H1 (cell line): ENCODE data around the gene TMEM181. TPM values are rescaled to one million over a fixed set of nuclear protein-coding genes. Genes with fewer than 3 reads are reported as not detected.

Experiments
- CTCF ChIA-PET: fragments of 300-600 bp; sonication (Branson Sonifier 250); formaldehyde crosslinking; loops from one replicate; lab custom pipeline; 2021; ENCODE audit not compliant: partially characterized antibody; lab: Charles Lee
- POLR2A ChIA-PET: fragments of 300-600 bp; sonication (Branson Sonifier 250); formaldehyde crosslinking; loops from one replicate; lab custom pipeline; 2021; ENCODE audit warnings: inconsistent platforms; ENCODE audit not compliant: partially characterized antibody; lab: Charles Lee
- DNase-seq, 2 experiments: peaks; one replicate each; pipeline versions ENCODE4 v3.0.0 to v3.0.0-alpha.2; 2010 to 2022; ENCODE audit warnings: low spot score in 2 of 2, low read depth in 1 of 2, mixed read lengths in 1 of 2
- FAIRE-seq: peaks from 2 replicates; lab custom pipeline; 2011; peaks lifted over from hg19 to GRCh38; lab: Jason Lieb, UNC
- H2AFZ ChIP-seq: 2 replicates; pipeline ENCODE4 v1.8.1; 2012; ENCODE audit warnings: low read length, inconsistent platforms
- H2AK5ac ChIP-seq: 2 replicates; pipeline ENCODE4 v1.6.1; 2013; ENCODE audit warnings: low read depth, low read length
- H2BK120ac ChIP-seq: replicated peaks from 2 replicates; pipeline ENCODE3; 2013; ENCODE audit warnings: low read depth, low read length, inconsistent platforms
- H2BK12ac ChIP-seq: 2 replicates; pipeline ENCODE4 v1.6.1; 2013; ENCODE audit warnings: low read depth, low read length
- H2BK15ac ChIP-seq: 2 replicates; pipeline ENCODE4 v1.6.1; 2013; ENCODE audit warnings: low read length
- H2BK20ac ChIP-seq: 2 replicates; pipeline ENCODE4 v1.6.1; 2013; ENCODE audit warnings: low read length
- H2BK5ac ChIP-seq: 2 replicates; pipeline ENCODE4 v1.6.1; 2013; ENCODE audit warnings: low read depth, low read length
- H3K14ac ChIP-seq: 2 replicates; pipeline ENCODE4 v1.6.1; 2013; ENCODE audit warnings: inconsistent platforms; ENCODE audit not compliant: insufficient read length
- H3K18ac ChIP-seq: 2 replicates; pipeline ENCODE4 v1.6.1; 2013; ENCODE audit warnings: low read length; ENCODE audit errors: extremely low read depth
- H3K23ac ChIP-seq: 2 replicates; pipeline ENCODE4 v1.6.1; 2013; ENCODE audit warnings: inconsistent platforms; ENCODE audit not compliant: insufficient read length
- H3K23me2 ChIP-seq: 2 replicates; pipeline ENCODE4 v1.6.1; 2013; ENCODE audit warnings: low read depth, low read length
- H3K27ac ChIP-seq: 2 replicates; pipeline ENCODE4 v1.6.1; 2011; ENCODE audit warnings: low read depth, low read length, inconsistent platforms
- H3K27me3 ChIP-seq, 4 experiments: replicated peaks in 1 of 4; 1 replicate in 1 of 4; 2 replicates in 3 of 4; pipeline versions ENCODE4 v1.6.1 to v1.8.1; 2011 to 2013; ENCODE audit warnings: low read length in 3 of 4, mild to moderate bottlenecking in 3 of 4, inconsistent platforms in 2 of 4, mixed read lengths in 2 of 4, moderate library complexity in 1 of 4; ENCODE audit not compliant: control insufficient read depth in 3 of 4, insufficient read depth in 3 of 4; ENCODE audit errors: extremely low read depth in 1 of 4
- H3K36me3 ChIP-seq, 4 experiments: 2 replicates each; pipeline versions ENCODE4 v1.6.1 to v1.8.1; 2011 to 2013; ENCODE audit warnings: mild to moderate bottlenecking in 4 of 4, low read length in 3 of 4, moderate library complexity in 2 of 4, control low read depth in 1 of 4, inconsistent platforms in 1 of 4; ENCODE audit not compliant: insufficient read depth in 4 of 4, control insufficient read depth in 2 of 4
- H3K4ac ChIP-seq: replicated peaks from 2 replicates; pipeline ENCODE3; 2013; ENCODE audit warnings: low read length, low read depth, mixed read lengths, inconsistent platforms; ENCODE audit not compliant: insufficient read length
- H3K4me1 ChIP-seq, 4 experiments: replicated peaks in 1 of 4; 1 replicate in 1 of 4; 2 replicates in 3 of 4; pipeline versions ENCODE4 v1.6.1 to v1.8.1; 2011 to 2013; ENCODE audit warnings: low read length in 3 of 4, inconsistent platforms in 2 of 4, mixed read lengths in 1 of 4; ENCODE audit not compliant: insufficient read depth in 4 of 4, control insufficient read depth in 3 of 4
- H3K4me2 ChIP-seq, 2 experiments: 2 replicates each; pipeline versions ENCODE4 v1.6.1 to v1.8.1; 2011 to 2013; ENCODE audit warnings: low read depth in 2 of 2, low read length in 2 of 2, control low read depth in 1 of 2, inconsistent platforms in 1 of 2, mild to moderate bottlenecking in 1 of 2; ENCODE audit not compliant: insufficient read depth in 1 of 2
- H3K4me3 ChIP-seq, 4 experiments: fragments of 200-600, 300-600 bp in 1 of 4; sonication (generic), shearing (Covaris generic), sonication (Bioruptor Twin) in 1 of 4; 2 replicates each; pipeline versions ENCODE4 v1.5.1 to v1.8.1; 2011 to 2016; ENCODE audit warnings: low read length in 4 of 4, low read depth in 3 of 4, control low read depth in 2 of 4, inconsistent platforms in 2 of 4, mild to moderate bottlenecking in 2 of 4, mixed read lengths in 1 of 4, moderate library complexity in 1 of 4; ENCODE audit not compliant: insufficient read depth in 2 of 4; ENCODE audit errors: extremely low read depth in 1 of 4
- H3K56ac ChIP-seq: replicated peaks from 2 replicates; pipeline ENCODE3; 2013; ENCODE audit warnings: low read depth, mild to moderate bottlenecking, mixed read lengths, low read length, inconsistent platforms; ENCODE audit not compliant: insufficient read length
- H3K79me1 ChIP-seq: 2 replicates; pipeline ENCODE4 v1.6.1; 2013; ENCODE audit warnings: low read depth, low read length, control low read depth
- H3K79me2 ChIP-seq, 2 experiments: 2 replicates each; pipeline versions ENCODE4 v1.6.1 to v1.8.1; 2012 to 2013; ENCODE audit warnings: low read length in 2 of 2, mild to moderate bottlenecking in 2 of 2, inconsistent platforms in 1 of 2; ENCODE audit not compliant: insufficient read depth in 2 of 2, control insufficient read depth in 1 of 2
- H3K9ac ChIP-seq, 4 experiments: replicated peaks in 1 of 4; 1 replicate in 1 of 4; 2 replicates in 3 of 4; pipeline versions ENCODE4 v1.6.1 to v1.8.1; 2011 to 2013; ENCODE audit warnings: low read depth in 3 of 4, low read length in 3 of 4, control low read depth in 2 of 4, mild to moderate bottlenecking in 2 of 4, moderate library complexity in 2 of 4, inconsistent platforms in 1 of 4; ENCODE audit errors: extremely low read depth in 1 of 4
- H3K9me3 ChIP-seq, 2 experiments: 2 replicates each; pipeline versions ENCODE4 v1.6.1 to v1.8.1; 2012 to 2013; ENCODE audit warnings: mild to moderate bottlenecking in 2 of 2, moderate library complexity in 2 of 2, control low read depth in 1 of 2, inconsistent platforms in 1 of 2, low read depth in 1 of 2, low read length in 1 of 2, mixed read lengths in 1 of 2; ENCODE audit not compliant: insufficient read depth in 2 of 2
- H4K20me1 ChIP-seq, 2 experiments: replicated peaks in 1 of 2; 2 replicates each; pipeline versions ENCODE3 to v1.8.1; 2011 to 2013; ENCODE audit warnings: inconsistent platforms in 2 of 2, low read length in 2 of 2, mild to moderate bottlenecking in 1 of 2; ENCODE audit not compliant: insufficient read depth in 2 of 2, control insufficient read depth in 1 of 2
- H4K5ac ChIP-seq: 2 replicates; pipeline ENCODE4 v1.6.1; 2013; ENCODE audit warnings: low read length, low read depth, mixed read lengths, inconsistent platforms; ENCODE audit not compliant: insufficient read length
- H4K8ac ChIP-seq: 2 replicates; pipeline ENCODE4 v1.8.0; 2013; ENCODE audit warnings: mild to moderate bottlenecking, moderate library complexity, low read length, inconsistent platforms; ENCODE audit not compliant: insufficient read depth; ENCODE audit errors: extremely low read depth
- H4K91ac ChIP-seq: replicated peaks from 2 replicates; pipeline ENCODE3; 2013; ENCODE audit warnings: low read length, mixed read lengths, inconsistent platforms; ENCODE audit not compliant: insufficient read length
- BACH1 ChIP-seq: IDR thresholded peaks from 2 replicates; pipeline ENCODE4 v1.6.1; 2012; ENCODE audit warnings: low read length, improper control_type of control experiment
- EP300 ChIP-seq, 2 experiments: IDR thresholded peaks; 1 replicate in 1 of 2; 2 replicates in 1 of 2; pipeline ENCODE4 v1.6.1; 2011 to 2012; ENCODE audit warnings: low read depth in 2 of 2, low read length in 2 of 2, mild to moderate bottlenecking in 2 of 2, borderline replicate concordance in 1 of 2, inconsistent platforms in 1 of 2, moderate library complexity in 1 of 2
- HDAC2 ChIP-seq, 2 experiments: fragments of 300-600 bp in 1 of 2; sonication (generic) in 1 of 2; IDR thresholded peaks; 2 replicates each; pipeline ENCODE4 v1.6.1; 2011 to 2012; ENCODE audit warnings: low read depth in 2 of 2, low read length in 2 of 2, mild to moderate bottlenecking in 2 of 2, moderate library complexity in 2 of 2, borderline replicate concordance in 1 of 2, inconsistent platforms in 1 of 2
- JUN ChIP-seq: IDR thresholded peaks from 2 replicates; pipeline ENCODE4 v1.6.1; 2011; ENCODE audit warnings: low read depth, mild to moderate bottlenecking, improper control_type of control experiment, low read length
- KDM1A ChIP-seq: fragments of 200-600, 300-600 bp; sonication (generic); IDR thresholded peaks from 2 replicates; pipeline ENCODE4 v1.7.1; 2016; ENCODE audit warnings: mild to moderate bottlenecking, low read length, borderline replicate concordance
- POLR2A ChIP-seq, 2 experiments: IDR thresholded peaks; 1 replicate in 1 of 2; 2 replicates in 1 of 2; pipeline ENCODE4 v1.6.1; 2011; ENCODE audit warnings: low read depth in 2 of 2, low read length in 2 of 2, mild to moderate bottlenecking in 2 of 2; ENCODE audit errors: control extremely low read depth in 1 of 2
- RBBP5 ChIP-seq: IDR thresholded peaks from 2 replicates; pipeline ENCODE4 v1.7.1; 2012; ENCODE audit warnings: low read depth, mild to moderate bottlenecking, inconsistent platforms, low read length, moderate library complexity, borderline replicate concordance
- RFX5 ChIP-seq: IDR thresholded peaks from 2 replicates; pipeline ENCODE4 v1.6.1; 2011; ENCODE audit warnings: low read depth, low read length, improper control_type of control experiment, borderline replicate concordance
- SUZ12 ChIP-seq: fragments of 200-600 bp; sonication (generic); IDR thresholded peaks from 2 replicates; pipeline ENCODE4 v1.6.1; 2012; ENCODE audit warnings: mild to moderate bottlenecking, inconsistent platforms, low read length, moderate library complexity, mixed read lengths
- USF2 ChIP-seq: IDR thresholded peaks from 2 replicates; pipeline ENCODE4 v1.6.1; 2011; ENCODE audit warnings: low read length, improper control_type of control experiment
- YY1 ChIP-seq: IDR thresholded peaks from 2 replicates; pipeline ENCODE4 v1.6.1; 2011; ENCODE audit warnings: low read depth, mild to moderate bottlenecking, low read length
- WGBS, 2 experiments: shearing (Covaris generic) in 1 of 2; methylation state at CpG; one replicate each; pipeline versions ENCODE4 v1.1.6 to v1.1.7; 2013 to 2015; ENCODE audit warnings: low lambda C conversion rate in 2 of 2, mixed read lengths in 2 of 2, inconsistent platforms in 1 of 2, low coverage in 1 of 2, missing lambda C conversion rate in 1 of 2; ENCODE audit not compliant: insufficient replicate concordance in 2 of 2, insufficient coverage in 1 of 2, insufficient read length in 1 of 2; ENCODE audit errors: extremely low coverage in 1 of 2, missing lambda C conversion rate in 1 of 2; 5-methylcytosine and 5-hydroxymethylcytosine counted together
- polyA plus RNA-seq, 7 experiments: library from polyadenylated mRNA; depleted of rRNA in 3 of 7; stranded (reverse) in 5 of 7; unstranded in 2 of 7; fragments of >200 nt in 5 of 7; fragments of 200-250 nt in 2 of 7; gene quantifications; 1 replicate in 5 of 7; 2 replicates in 1 of 7; 4 replicates in 1 of 7; pipeline versions ENCODE4 v1.2.1 to v1.2.3, GENCODE V29; 2011 to 2013; ENCODE audit warnings: missing spikeins in 2 of 7, mixed read lengths in 2 of 7
- total RNA-seq: library from RNA; stranded (reverse); fragmentation: NEBNext Ultra II Directional; extraction: Animal tissue kit (Norgen Biotek cat#: 25700); gene quantifications from 2 replicates; pipeline ENCODE4 v1.2.1, GENCODE V29; 2021

TMEM181 gene
- total and polyA plus RNA-seq, 2 of the 8 experiments (the other 6 are each of a cell fraction or from before 2014, with no cell fraction given) = 8.6 to 19.0 TPM

- no peaks in the 10 kb centered on the region; the same call in 1 of the 2 replicates for H3K79me1 ChIP-seq
- DNase-seq (no peak), FAIRE-seq (no peak)
- ChIA-PET CTCF (interaction anchor here (2.4 to 3.1 kb wide), 2 partner anchors 11 to 15 kb away, joined by 6 to 12 read pairs; no protein-coding TSS in a partner anchor), POLR2A (interaction anchor here (1.6 kb wide), 1 partner anchor 10 kb away, joined by 3 read pairs; no protein-coding TSS in a partner anchor)
- H3K36me3 ChIP-seq = no peaks in the 10 kb centered on the region
- H4K91ac ChIP-seq = no peak overlapping the region
- H3K9ac ChIP-seq = no peak overlapping the region
- no peak overlapping the region for H2BK15ac ChIP-seq
- no peak overlapping the region for H2BK12ac ChIP-seq
- H3K9me3 ChIP-seq = no peaks in the 10 kb centered on the region
- no peaks in the 10 kb centered on the region for H3K79me2 ChIP-seq
- H4K8ac ChIP-seq = no peak overlapping the region
- H3K4me1 ChIP-seq = peaks cover 0 to 7% (median 4%) of the 10 kb centered on the region in 4 experiments; a peak in 5 of 7 replicates
- no peak overlapping the region for H2BK120ac ChIP-seq
- no peak overlapping the region for H3K18ac ChIP-seq
- no peak overlapping the region for H3K4me3 ChIP-seq
- no peaks in the 10 kb centered on the region for H3K23me2 ChIP-seq
- H2AFZ ChIP-seq = no peak overlapping the region
- H3K27ac ChIP-seq = no peak overlapping the region
- no peak overlapping the region for H3K14ac ChIP-seq
- TF ChIP-seq SUZ12 (no peak), EP300 (IDR thresholded peaks at IDR 0.05; ENCODE audit: borderline replicate concordance in 1 of 2, low read depth in 2 of 2, low read length in 2 of 2) (no peak), RFX5 (no peak), BACH1 (no peak), HDAC2 (IDR thresholded peaks at IDR 0.05; ENCODE audit: borderline replicate concordance in 1 of 2, low read depth in 2 of 2, low read length in 2 of 2) (no peak), USF2 (no peak), POLR2A (IDR thresholded peaks at IDR 0.05; ENCODE audit: control extremely low read depth in 1 of 2, low read depth in 2 of 2, low read length in 2 of 2) (no peak), KDM1A (no peak), JUN (no peak), YY1 (no peak), RBBP5 (no peak)
- H3K56ac ChIP-seq = no peak overlapping the region
- H3K4me2 ChIP-seq = no peak overlapping the region
- 95% methylated on average over 5 of the region's 5 CpGs; no CpG with 5 or more reads in 1 of the 2 experiments for WGBS, 2 experiments
- H3K4ac ChIP-seq = no peak overlapping the region
- no peak overlapping the region for H2BK20ac ChIP-seq
- no peak overlapping the region for H4K5ac ChIP-seq
- no peaks in the 10 kb centered on the region for H3K27me3 ChIP-seq
- H2BK5ac ChIP-seq = no peak overlapping the region
- H2AK5ac ChIP-seq = no peak overlapping the region
- no peak overlapping the region for H3K23ac ChIP-seq
- H4K20me1 ChIP-seq = no peaks in the 10 kb centered on the region
These were observed 7.1 kb upstream of the TMEM181 start for GRCh38 chr6:158552796-158553138.
